ENCODE data around the gene RBMS3.

RBMS3 gene

DNA sequence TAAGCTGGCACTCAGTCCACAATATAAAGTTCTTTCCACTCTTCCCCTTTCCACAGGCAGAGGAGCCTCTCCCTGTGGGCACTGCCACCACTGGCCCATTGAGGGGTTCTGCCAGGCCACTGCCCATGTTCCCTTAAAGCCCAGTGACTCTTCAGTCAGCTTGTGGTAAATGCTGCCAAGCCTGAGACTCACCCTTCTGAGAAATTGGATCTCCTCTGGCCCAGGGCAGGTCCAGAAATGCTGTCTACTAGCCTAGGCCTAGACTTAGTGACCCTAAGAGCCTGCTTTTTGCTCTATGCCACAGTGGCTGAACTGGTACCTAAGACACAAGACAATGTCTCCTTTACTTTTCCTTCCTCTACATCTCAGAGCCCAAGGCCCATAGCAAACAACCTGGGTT is 295.8 kb downstream of the RBMS3 start:
- DNase-seq (ENCODE audit: low read depth) = no peak

DNA sequence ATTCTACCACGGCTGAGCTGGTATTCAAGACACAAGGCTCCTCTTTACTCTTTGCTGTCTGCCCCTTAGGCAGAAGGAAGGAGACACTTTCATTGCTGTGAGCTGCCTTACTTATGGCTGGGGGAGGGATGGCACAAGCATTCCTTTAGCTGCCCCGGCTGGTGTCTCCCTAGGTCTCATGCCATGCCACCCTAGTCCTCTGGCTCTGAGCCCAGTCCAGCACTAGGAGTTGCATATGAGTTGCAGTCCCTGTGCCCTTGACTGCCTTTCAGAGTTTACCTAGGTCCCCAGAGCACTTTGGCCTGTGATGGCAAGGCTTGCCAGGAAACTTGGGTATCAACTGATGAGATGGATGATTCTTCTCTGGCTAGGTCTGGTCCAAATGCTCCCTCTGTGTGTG is 296.4 kb downstream of the RBMS3 start:
- DNase-seq (ENCODE audit: low read depth) = no peak

GRCh38 chr3:29581311-29581710 is 300.4 kb downstream of the RBMS3 start:
- DNase-seq (ENCODE audit: low read depth) = no peak

- no peak for DNase-seq (ENCODE audit: low read depth)
Measured at GRCh38 chr3:29582273-29582672, 301.4 kb downstream of the RBMS3 start.

- DNase-seq (ENCODE audit: low read depth) = no peak
Measured at GRCh38 chr3:29583861-29584260, 303.0 kb downstream of the RBMS3 start.

GRCh38 chr3:29585368-29585767 is 304.5 kb downstream of the RBMS3 start:
- no peak for DNase-seq (ENCODE audit: low read depth)

- no peak for DNase-seq (ENCODE audit: low read depth)
Measured at GRCh38 chr3:29587340-29587739, 306.5 kb downstream of the RBMS3 start.

DNA sequence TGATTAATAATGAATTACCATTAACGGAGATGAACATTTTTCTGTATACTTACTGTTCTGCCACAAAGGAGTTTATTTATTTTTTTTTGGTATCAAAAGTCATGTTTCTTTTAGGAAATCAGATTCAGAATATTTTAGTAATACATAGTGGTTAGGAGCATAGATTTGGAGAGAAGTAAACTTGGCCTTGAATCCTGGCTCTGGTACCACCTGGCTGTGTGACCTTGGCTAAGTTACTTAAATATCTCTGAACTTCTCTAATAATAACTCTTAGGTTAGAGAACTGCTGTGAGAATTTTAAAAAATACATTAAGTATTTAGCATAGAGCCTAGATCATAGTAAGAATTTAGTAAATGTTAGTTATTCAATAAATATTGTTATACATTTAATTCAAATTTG is 309.1 kb downstream of the RBMS3 start:
- no peak for DNase-seq (ENCODE audit: low read depth)

GRCh38 chr3:29590461-29590860 is 309.6 kb downstream of the RBMS3 start:
- no peak for DNase-seq (ENCODE audit: low read depth)

DNA sequence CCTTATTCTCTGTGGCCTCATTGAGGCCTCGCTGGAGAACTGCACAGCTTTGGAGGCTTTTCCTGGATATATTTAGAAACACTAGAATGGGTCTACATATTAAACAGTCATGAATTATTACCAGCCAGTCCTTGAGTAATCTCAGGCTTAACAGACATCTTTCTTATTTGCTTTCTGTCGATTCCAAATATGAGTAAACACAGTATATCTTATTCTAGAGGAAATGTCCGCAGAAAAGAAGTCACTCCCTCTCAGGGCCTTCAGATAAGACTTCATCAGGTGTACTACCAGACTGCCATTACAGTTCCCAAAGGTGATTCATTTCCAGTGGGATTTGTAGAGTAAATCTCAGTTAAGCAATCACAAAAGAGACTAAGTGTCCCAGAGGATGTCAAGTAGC is 310.7 kb downstream of the RBMS3 start:
- DNase-seq (ENCODE audit: low read depth) = no peak

DNA sequence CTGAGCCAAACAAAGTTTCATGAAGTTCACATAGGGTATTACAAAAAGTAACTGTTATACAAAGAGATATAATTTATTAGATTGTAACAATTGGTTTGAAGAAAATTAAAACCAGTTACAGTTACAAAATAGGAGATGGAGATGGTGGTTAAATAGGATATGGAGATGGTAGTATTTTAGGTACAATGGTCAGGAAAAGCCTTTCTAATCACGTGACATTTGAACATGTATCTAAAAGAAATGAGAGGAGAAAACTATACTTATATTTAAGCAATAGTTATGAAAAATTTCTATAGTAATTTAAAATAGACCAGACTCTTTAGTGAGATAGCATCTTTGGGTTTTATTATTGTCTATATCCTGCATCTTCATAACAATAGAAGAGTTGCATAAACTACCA is 312.9 kb downstream of the RBMS3 start:
- no peak for DNase-seq (ENCODE audit: low read depth)

- DNase-seq (ENCODE audit: low read depth) = no peak
Measured at GRCh38 chr3:29594261-29594660, 313.4 kb downstream of the RBMS3 start.

DNA sequence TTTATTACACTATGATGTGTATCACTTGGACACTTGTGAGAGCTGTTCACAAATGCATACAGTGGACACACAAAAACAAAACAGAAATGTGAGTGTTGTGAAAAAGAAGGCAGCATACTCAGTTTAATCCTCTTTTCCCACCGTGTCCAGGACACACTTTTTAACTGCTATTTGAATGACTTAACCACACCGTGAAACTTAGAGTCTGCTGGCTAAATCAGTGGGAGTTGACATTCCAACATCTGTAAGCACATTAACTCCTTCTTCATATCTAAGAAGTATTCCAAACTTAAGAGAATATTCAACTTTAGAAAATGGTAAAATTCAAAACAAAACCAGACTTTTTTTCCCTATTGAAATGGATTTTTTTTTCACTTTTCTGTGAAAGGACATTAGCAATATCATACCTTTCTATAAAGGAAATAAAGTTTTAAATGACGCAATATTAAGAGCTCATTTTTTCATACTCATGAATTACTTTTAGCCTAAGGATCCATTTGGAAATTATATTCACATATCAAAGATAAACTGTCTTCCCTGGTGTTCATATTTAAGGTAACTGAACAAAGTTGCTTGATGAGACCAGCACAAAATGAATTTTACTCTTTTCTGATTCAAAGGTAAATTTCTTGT is 316.6 kb downstream of the RBMS3 start:
- DNase-seq (ENCODE audit: low read depth) = no peak

GRCh38 chr3:29601861-29602585 is 321.2 kb downstream of the RBMS3 start:
- DNase-seq (ENCODE audit: low read depth) = no peak

GRCh38 chr3:29605845-29606244 is 325.0 kb downstream of the RBMS3 start:
- no peak for DNase-seq (ENCODE audit: low read depth)

DNA sequence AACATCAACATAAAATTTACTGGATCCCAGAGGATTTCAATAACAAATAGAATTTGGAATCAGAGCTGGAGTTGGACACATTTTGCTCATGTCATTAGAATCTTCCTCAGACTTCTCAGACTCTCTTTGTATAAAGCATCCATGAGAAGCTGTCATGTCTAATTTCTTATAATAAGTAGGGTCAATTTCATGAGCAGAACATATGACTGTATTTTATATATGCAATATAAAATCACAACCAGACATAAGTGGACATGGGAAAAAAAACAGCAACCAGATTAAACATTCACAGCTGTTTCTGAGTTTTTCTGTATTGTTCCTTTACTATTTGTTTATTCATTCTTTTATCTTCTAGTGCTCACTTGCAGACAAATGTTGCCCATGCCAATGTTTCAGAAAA is 325.5 kb downstream of the RBMS3 start:
- no peak for DNase-seq (ENCODE audit: low read depth)

DNA sequence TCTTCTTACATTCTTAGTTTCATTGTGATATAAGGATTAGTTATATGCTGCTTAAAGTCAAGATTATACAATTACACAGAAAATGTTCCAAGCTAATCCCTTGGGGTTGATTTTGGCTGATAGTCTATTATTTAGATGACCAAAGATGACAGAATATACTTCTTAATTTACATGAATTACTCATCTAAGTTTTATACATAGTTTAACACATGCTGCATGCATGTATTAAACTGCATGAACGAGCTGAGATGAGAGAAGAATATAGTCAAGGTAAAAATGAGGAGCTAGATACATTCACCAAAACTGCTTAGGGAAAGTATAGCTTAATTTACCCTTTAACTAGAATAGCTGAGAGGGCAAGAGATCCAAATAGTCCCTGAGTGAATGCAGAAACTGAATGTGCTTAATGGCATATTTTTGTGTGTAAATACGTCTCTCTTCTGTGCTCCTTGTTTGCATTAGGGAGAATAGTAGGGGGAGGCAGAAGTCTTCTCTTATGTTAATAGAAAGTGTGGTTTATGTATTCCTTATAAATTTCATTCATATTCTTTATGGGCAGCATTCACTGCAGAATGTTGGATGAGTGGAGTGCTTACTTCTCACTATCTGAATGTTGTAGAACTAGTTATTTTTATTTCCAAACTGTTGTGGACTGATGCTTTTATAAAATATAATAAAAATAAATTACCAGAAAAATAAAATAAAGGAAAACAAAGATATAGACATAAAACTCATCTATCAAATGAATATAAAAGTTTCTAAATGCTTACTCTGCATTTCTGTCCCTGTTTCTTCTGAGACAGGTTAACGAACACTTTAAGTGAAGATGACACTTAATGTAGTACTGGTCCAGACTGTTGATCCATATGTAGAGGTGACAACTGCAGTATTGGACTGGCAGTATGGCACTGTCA is 327.8 kb downstream of the RBMS3 start:
- no peak for DNase-seq (ENCODE audit: low read depth)

DNA sequence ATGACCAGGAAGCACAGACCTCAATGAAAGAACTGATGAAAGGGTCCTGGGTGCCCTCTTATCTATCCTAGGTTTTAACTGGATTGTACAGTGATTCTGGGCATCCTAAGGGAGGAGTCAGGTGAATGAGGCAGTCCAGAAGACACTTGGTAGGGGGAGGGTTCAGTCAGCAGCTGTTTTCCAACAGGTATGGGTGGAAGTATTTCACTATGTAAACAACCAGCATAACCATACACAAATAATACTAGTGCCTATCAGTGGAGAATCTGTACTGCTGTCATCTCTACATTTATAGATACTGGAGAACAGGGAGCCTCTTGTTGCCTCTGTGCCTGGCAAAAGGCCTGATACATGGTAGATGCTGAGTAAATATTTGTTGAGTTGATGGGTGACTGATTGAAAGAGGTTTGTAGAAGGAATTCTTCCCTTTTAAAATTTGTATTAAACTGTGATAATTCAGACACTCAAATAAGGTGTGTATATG is 328.5 kb downstream of the RBMS3 start:
- DNase-seq (ENCODE audit: low read depth) = no peak

GRCh38 chr3:29610781-29611180 is 329.9 kb downstream of the RBMS3 start:
- DNase-seq (ENCODE audit: low read depth) = no peak

GRCh38 chr3:29611252-29611651 is 330.4 kb downstream of the RBMS3 start:
- DNase-seq (ENCODE audit: low read depth) = no peak

- DNase-seq (ENCODE audit: low read depth) = no peak
Measured at GRCh38 chr3:29612536-29612935, 331.7 kb downstream of the RBMS3 start.

DNA sequence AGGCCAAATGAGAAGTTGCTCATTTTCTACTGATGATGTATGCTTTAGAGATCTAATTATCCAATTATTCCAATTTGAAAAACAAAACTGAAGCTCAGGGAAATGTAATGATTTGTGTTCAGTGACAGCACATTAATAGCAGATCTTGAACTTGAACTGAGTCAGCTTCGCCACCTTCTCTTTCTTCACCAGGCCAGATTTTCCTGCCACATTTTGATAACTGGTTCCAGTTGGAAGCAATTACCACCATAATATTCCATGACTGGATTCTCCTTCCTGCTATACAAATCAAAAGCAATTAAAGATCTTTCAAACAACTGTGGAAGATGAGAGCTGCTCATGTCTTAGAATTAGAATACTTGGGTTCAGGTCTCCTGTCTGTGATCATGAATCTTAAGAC is 334.1 kb downstream of the RBMS3 start:
- no peak for DNase-seq (ENCODE audit: low read depth)

Data from T follicular helper cell (primary cell).